ENCODE data around the gene EGFR. TPM values are rescaled to one million over a fixed set of nuclear protein-coding genes. Genes with fewer than 3 reads are reported as not detected.

EGFR gene
- total RNA-seq, 1 experiment from 2014 or later = 94.1 TPM

DNA sequence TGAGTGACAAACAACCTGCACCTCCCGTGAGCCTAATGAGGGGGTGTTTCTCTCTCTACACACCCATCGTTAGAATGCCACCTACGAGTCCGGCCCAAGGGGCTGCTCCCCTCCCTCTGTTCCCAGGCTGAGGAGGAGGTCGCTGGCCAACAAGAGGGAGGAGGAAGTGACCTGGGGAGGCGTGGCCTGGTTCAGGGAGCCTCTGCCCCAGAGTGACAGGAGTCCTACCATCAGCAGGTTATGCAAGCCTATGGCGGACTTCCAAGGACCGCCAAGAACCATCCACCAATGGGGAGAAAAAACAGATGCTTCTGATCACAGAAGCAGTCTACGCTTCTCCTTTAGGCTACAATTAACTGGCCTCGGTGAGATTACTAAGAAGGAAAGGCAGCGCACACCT is 12.3 kb upstream of the EGFR start:
- DNase-seq (ENCODE audit: low read depth) = no peak

- no peak for DNase-seq (ENCODE audit: low read depth)
Observed at GRCh38 chr7:55013851-55014250, 5.0 kb upstream of the EGFR start.

DNA sequence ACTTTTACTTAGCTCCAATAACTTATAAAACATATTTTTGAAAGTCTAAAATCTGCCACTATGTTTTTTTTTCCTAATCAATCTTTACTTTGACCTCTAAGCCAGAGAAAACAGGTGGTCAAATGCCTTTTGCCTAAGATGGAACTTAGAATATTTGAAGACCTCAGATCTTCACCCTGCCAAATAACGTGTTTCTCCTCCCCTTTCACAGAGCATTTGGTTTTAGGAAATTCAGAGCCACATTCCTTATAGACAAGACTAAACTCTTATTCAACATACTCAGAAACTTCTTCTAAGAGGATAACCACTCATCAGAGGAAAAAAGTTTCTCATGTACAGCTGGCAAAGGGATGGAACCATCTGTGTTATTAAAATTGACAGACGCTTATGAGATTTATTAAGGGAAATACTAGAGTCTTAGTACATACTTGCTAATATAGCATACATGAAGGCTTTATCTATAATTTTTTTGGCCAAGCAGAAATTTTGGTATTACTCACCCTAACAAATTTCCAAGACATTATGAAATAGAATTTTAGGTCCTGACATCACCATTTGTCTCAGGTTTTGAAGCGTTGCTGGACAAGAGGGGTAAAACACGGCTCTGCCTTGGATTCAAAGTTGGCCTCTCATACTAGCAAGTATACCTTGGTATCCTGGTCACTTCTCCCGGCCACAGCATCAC is 2.6 kb upstream of the EGFR start:
- DNase-seq (ENCODE audit: low read depth) = no peak

- no peak for DNase-seq (ENCODE audit: low read depth)
Observed at GRCh38 chr7:55016746-55017090, 2.1 kb upstream of the EGFR start.

DNA sequence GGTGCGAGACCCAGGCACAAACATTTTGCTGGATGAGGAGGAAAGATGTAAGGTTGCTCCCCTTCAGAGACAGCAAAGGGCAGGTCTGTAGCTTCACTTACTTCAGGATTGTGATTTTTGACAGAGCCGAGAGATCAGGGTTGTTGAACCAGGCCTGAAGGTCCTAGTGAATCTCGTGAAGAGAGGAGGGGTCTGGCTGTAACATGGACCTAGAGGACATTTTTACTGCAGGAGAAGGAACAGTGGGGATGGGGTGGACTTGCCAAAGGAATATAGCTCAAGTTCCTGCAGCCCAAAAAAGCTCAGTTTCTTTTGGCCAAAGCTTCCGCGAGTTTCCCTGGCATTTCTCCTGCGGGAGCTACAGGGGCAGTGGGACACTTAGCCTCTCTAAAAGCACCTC is 976 bp upstream of the EGFR start:
- no peak for DNase-seq (ENCODE audit: low read depth)

GRCh38 chr7:55019191-55019690 is 424 bp downstream of the EGFR start:
- DNase-seq (ENCODE audit: low read depth) = peak; percentile 39

GRCh38 chr7:55019691-55020465 is 1.1 kb downstream of the EGFR start:
- DNase-seq (ENCODE audit: low read depth) = no peak

DNA sequence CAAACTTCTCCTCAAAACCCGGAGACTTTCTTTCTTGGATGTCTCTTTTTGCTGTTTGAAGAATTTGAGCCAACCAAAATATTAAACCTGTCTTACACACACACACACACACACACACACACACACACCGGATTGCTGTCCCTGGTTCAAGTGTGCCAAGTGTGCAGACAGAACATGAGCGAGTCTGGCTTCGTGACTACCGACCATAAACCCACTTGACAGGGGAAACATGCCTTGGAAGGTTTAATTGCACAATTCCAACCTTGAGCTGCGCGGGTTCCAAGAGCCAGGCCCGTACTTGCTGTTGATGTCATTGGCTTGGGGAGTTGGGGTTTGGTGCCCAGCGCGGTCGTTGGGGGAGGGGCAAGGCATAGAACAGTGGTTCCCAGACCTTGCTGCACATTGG is 1.7 kb downstream of the EGFR start:
- peak; percentile 41 for DNase-seq (ENCODE audit: low read depth)

- no peak for DNase-seq (ENCODE audit: low read depth)
Observed at GRCh38 chr7:55021053-55021452, 2.2 kb downstream of the EGFR start.

GRCh38 chr7:55022002-55022985 is 3.5 kb downstream of the EGFR start:
- DNase-seq (ENCODE audit: low read depth) = no peak

DNA sequence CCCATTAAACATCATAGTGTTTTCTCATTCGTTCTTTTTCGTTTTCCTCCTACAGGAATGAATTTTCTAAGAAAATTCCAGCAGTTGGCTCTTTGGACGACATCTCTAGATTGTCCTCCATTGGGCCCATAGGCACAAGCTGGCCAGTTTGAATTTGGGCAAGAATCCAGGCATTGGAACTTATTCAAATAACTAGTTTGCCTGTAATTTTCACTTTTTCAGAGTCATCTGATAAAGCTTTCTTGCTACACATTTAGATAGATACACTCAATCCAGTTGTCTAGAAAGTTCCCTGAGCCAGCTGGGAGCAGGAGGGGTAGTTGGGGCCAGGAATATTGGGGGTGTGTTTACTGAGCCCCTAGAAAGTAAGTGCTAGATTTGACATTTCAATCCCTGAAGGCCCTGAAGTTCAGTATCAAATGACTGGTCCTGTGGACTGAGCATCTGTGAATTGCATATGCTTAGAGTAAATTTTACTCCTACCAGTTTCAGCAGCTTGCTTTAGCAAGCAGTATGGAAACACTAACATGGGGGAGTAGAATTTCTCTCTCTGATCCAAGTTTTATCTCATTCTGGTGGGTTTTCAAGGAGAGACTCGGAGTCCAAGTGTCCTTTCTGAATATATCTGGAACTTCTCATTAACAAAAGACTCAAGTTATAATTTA is 5.2 kb downstream of the EGFR start:
- no peak for DNase-seq (ENCODE audit: low read depth)

GRCh38 chr7:55024776-55025175 is 6.0 kb downstream of the EGFR start:
- peak; percentile 85 for DNase-seq (ENCODE audit: low read depth)

DNA sequence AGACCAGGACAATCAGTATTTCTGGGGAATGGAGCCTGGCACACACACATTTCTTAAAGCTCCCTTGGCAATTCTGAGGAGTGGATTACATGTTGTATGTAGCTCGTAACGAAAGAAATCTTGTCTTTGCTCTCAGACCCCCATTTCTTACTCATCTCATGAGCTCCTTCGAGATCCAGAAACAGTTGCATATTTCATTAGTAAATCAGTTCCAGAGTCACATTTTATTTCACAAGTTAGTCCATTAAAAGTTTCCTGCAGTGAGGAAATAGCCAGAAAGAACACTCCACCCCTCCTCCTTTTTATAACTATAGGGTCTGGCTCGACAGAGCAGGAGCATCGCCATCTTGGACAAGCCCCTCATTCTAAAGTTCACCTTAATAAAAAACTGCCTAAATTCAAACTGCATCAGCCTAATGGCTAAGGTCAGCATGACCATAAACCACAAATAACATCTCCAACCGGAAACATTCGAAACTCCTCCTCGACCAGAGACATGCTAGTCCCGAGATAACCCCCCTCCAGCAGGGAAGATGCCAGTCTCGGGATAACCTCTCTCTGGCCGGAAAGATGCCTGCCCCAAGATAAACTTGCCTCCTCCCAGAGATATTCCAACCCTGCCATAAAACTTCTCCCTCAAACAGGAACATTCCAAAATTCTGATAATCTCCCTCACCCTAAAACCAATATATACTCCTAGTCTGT is 7.4 kb downstream of the EGFR start:
- no peak for DNase-seq (ENCODE audit: low read depth)

DNA sequence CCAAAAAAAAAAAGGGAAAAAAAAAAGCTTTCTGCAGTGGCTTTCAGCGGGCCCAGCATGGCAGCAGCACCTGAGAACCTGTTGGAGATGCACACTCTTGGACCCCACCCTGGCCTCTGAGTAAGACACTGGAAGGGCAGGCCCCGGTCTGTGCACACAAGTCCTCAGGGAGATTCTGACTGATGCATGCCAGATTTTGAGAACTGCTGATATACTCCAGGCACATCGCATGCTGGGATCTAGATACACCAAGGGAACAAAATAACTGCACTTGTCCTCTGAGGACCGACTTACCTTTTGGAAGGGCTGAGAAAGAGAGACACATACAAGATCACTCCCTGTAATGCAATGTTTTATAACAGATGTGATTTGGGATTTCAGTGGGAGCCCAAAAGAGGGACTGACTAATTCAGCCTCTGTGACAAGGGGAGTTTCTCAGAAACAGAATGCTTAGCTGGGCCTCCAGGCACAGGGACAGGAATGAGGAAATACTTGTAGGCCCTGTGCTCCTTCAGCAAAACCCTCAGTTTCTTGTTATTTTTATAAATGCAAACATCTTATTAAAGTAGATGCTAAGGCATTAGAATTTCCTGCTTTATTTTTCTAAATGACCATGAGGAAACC is 8.2 kb downstream of the EGFR start:
- DNase-seq (ENCODE audit: low read depth) = no peak

DNA sequence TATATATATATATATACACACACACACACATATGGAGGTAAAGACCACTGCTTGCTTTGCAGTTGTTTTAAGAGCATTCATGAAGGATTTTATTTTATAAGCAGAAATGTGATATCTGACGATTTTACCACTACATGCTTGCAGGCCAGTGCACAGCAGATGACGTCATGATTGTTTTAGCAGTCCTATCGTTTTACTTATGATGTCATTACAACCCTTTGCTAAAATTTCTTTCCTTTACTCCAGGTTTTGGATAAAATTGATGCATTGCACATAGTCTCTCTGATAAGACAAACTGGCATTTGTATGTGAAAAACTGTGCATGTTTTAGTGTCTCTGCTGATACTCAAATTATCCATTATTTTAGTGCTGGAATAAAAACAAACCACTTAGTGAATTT is 9.2 kb downstream of the EGFR start:
- peak; percentile 52 for DNase-seq (ENCODE audit: low read depth)

DNA sequence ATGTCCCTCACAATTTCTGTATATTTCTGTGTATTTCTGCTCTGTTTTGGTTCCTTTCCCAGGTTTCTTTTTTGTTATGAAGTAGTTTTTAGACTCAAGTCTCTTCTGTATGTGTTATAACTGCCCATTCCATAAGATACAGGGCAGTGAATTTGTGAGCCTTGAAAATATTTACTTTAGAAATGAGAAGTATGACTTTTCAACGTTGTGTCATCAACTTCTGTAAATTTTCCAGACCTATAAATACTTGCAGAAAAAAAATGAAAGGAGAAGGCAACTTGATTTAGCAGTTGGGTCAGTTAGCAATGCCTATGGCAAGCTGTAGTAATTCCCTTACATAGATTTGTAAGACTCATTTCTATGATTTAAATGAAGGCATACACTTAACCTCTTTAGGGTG is 11.5 kb downstream of the EGFR start:
- no peak for DNase-seq (ENCODE audit: low read depth)

GRCh38 chr7:55031075-55031474 is 12.3 kb downstream of the EGFR start:
- DNase-seq (ENCODE audit: low read depth) = no peak

GRCh38 chr7:55032069-55032699 is 13.4 kb downstream of the EGFR start:
- no peak for DNase-seq (ENCODE audit: low read depth)

GRCh38 chr7:55033236-55033846 is 14.5 kb downstream of the EGFR start:
- no peak for DNase-seq (ENCODE audit: low read depth)

Measured in LHCN-M2 (cell line).